Iris pigment epithelial cell (primary cell): ENCODE measurements around the gene TMEM233.
A peak's percentile ranks its signal among the peaks of the same experiment; 100 is the strongest.

Source experiments
- DNase-seq: peaks from one replicate; pipeline ENCODE4 v3.0.0-alpha.2; 2011; ENCODE audit warnings: low read depth

TMEM233 gene

GRCh38 chr12:119681728-119682638 lies 88.4 kb downstream of the TMEM233 start:
- DNase-seq: no peak

GRCh38 chr12:119682639-119683252 lies 89.2 kb downstream of the TMEM233 start:
- no peak for DNase-seq

DNA sequence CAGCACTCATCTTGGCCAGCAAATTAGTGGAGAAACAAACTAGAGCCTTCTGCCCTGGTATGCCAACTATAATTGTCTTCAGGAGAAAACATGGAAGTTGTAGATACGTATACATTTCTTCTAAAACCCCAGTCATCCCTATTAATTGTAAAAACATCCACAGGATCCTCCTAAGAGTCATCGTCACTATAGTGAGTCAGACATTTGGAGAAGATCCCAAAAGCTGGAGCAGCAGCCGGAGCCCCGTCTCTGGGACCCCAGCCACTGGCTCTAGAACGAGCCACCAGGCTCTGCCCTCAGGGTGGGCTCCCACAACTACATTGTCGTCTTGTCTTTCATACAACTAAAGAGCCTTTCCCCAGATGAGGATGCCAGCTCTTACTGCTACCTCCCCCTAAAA lies 89.8 kb downstream of the TMEM233 start:
- DNase-seq: peak; percentile 27

DNA sequence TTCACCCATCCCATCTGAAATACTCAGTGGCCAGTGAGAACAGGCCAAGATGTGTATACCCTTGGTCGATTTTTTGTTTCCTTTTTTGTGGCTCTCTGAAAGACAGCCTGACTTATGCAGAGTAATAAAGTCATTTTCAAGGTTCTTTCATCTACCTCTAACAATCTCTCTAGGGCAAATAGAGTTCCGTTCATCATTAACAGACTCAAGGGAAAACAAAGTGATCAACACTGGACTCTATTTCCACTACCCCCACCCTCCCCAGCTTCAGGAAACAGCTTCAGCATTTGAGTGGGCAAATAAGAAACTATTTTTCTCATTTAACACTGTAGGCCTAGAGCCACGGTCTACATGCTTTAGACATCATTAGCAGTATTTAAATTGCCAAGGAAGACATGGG lies 90.2 kb downstream of the TMEM233 start:
- no peak for DNase-seq

DNA sequence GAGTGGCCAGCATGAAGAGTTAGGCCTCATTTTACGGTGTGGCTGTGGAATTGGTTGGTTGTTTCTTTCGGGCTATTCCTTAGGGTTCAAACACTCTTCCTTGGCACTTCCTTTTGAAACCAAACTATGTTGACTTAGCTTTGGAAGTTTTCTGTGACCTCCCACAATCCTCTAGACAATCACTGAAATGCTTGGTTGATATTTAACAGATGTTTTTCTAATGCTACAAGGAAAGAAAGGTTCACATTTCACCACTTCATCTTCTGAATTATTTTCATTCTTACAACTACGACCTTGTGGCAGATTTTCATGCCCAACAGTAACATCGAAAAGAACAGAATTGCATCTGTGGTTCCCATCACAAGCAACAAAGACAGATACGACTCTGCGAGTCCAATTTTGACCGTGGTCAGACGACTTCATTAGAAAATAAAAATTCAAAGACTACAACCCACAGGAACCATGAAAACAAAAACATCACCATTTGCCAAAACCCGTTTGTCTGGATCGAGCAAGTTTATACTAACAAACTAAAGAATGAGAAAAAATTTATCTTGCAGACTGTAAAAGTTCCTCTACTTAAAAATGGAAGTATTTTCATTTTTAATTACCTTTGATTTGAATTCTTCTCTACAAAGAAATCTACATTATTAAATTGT lies 91.3 kb downstream of the TMEM233 start:
- DNase-seq: no peak

DNA sequence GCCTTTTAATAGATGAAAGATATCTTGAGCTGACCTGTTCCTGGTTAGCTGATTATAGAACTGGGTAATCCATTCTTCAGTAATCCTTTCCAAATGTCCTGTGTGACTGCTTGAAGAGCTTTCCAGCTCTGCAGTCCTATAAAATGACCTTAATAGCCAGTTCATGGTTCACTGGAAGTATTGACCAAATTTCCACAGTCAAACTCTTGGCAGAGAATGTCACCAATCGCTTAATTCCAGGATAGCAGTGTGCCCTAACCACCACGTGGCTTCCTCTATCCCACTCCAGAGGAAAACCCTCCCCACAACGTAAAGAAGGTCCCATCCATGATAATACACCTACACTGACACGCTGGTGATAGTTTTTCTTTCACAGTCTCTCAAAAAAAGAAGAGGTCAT lies 91.8 kb downstream of the TMEM233 start:
- DNase-seq: no peak

DNA sequence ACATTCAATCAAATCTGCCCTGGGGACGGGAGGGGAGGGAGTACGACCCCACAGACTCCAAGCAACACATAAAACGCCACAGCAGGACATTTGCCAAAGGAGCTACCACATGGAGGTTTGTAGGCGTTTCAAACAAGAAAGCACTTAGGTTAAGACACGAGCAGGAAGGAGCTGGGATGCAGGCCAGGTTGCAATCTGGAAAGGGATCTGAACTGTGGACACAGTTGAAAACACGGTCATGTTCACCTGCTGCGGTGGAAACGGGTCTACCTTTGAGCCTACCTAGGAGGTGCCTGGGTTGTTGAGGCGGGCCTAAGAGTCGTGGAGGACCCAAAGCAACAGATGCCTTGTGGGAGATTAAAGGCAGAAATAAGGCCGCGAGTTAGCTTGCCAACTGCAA lies 92.8 kb downstream of the TMEM233 start:
- DNase-seq: no peak

GRCh38 chr12:119686776-119687175 lies 93.2 kb downstream of the TMEM233 start:
- DNase-seq: no peak

DNA sequence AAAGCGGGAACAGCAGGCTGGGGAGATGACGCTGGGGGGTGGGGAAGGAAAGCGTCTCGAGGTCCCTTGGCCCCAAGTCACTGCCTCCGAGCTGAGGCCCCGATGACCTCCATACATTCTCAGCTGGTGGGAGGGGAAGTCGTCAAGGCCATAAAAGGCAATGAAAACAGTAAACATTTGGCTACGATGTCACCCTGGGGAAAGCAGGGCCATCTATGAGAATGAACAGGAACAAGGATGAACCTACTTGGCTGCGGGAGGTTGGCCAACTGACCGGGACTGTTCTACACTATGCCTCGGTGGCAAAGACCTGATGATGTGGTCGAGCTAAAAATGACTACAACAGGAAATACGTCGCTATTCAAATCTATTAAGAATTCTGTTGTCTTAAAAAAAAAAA lies 93.8 kb downstream of the TMEM233 start:
- no peak for DNase-seq

DNA sequence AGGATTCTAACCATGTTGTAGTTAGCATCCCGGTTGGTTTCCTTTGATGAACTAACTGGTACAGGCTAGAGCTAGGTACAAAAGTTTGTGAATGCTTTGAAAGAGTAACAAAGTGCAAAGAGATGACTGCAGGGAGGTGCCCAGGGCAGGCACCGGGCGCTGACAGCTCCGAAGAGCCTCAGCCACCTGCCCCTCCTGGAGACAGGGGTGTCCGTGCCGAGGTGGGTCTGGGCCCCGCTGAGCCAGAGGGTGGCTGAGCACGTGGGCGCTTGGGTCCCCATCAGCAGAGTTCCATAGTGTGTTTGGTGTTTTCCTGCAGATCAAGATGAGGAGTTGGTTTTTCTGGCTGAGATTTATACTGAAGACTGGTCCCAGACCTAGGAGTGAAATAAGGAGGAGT lies 94.3 kb downstream of the TMEM233 start:
- DNase-seq: no peak

DNA sequence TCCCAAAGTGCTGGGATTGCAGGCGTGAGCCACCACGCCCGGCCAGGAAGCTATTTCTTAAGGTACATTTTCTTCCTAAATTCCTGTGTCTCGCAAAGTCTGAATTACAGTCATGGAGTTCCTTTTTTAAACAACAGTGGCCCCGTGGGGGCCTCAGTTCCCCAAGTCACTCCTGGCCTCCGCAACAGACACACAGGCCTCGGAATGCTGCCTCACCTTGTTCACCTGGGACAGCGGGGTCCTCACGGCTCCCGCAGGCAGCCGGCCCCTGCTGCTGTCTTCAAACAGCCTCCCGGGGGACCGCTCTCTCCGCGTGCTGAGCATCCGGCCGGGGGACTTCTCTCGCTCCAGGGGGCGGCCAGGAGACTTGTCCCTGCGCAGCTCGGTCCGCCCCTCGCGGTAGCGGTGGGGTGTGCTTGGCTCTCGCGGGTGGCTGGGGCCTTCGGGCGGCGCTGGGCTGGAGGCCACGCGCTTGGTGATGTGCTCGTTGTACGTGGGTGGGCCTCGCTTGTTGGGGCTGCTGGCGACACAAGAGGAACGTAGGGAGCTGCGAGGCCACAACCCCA lies 96.4 kb downstream of the TMEM233 start:
- no peak for DNase-seq

GRCh38 chr12:119691202-119691810 lies 97.7 kb downstream of the TMEM233 start:
- no peak for DNase-seq

DNA sequence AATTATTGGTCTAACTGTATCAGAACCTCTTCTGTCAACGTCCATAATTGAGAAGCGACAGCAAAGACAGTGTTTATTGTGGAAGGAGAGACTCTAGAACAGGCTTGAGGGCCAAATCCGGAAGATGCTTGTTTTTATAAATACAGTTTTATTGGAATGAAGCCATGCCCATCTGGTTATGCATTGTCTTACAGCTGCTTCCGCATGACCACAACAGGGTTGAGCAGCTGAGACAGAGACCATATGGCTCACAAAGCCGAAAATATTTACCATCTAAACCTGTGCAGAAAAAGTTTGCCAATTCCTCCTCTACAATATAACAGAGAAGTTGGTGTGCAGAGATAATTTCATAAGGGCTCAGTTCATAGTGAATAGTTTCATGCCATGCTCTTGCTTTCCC lies 98.8 kb downstream of the TMEM233 start:
- DNase-seq: no peak
